Right lobe of liver (tissue), 4 donors: ENCODE results near the gene SLC15A3.

Source experiments
- POLR2A ChIP-seq: fragments of 450-650 bp; IDR thresholded peaks from one replicate; pipeline ENCODE4 v1.6.1; 2017; ENCODE audit warnings: antibody characterized with exemption, mild to moderate bottlenecking
- TF ChIP-seq, protein P1 (sequence below), 4 donors: fragments of 200-600 bp in 3 of 4; fragments of 450-650 bp in 1 of 4; IDR thresholded peaks; one replicate each; pipeline versions ENCODE4 v1.5.1 to v1.8.0; 2016 to 2022; ENCODE audit warnings: antibody characterized with exemption in 4 of 4, mild to moderate bottlenecking in 2 of 4
- donor health status: DM: no; HTN: no; CAD: no.
- donor health status: DM: no; HTN: no; CAD: no.
- donor health status: DM: no; HTN: yes; CAD: no.

DNA sequence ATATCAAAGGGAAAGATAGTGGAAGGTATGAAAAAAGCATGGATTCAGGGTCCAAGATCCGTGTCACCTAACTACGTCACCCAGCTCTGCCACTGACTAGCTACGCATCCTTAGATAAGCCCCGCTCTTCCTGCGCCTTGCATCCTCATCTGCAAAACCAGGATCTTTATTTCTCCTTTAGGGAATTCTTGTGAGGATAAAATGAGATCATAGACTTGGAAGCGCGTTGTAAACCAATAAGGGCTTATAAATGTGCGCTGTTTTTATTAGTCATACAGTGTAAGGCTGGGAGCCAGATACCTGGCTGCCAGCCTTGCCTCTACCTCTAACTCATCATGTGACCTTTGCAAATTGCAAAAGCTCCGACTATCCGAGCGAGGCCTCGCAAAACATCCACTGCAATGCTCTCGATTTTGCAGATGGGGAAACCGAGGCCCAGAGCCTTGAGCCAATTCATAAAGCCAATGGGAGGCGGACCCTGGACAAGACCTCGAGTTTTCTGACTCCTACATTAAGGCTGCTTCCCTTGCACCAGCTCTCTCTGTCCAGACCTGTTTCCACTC, 46.3 kb downstream of the SLC15A3 start:
- TF ChIP-seq, protein P1, sequence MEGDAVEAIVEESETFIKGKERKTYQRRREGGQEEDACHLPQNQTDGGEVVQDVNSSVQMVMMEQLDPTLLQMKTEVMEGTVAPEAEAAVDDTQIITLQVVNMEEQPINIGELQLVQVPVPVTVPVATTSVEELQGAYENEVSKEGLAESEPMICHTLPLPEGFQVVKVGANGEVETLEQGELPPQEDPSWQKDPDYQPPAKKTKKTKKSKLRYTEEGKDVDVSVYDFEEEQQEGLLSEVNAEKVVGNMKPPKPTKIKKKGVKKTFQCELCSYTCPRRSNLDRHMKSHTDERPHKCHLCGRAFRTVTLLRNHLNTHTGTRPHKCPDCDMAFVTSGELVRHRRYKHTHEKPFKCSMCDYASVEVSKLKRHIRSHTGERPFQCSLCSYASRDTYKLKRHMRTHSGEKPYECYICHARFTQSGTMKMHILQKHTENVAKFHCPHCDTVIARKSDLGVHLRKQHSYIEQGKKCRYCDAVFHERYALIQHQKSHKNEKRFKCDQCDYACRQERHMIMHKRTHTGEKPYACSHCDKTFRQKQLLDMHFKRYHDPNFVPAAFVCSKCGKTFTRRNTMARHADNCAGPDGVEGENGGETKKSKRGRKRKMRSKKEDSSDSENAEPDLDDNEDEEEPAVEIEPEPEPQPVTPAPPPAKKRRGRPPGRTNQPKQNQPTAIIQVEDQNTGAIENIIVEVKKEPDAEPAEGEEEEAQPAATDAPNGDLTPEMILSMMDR (IDR thresholded peaks at IDR 0.05) = no peak
- TF ChIP-seq POLR2A = no peak
